ENCODE results near the gene VSX1.

Gene VSX1

DNA sequence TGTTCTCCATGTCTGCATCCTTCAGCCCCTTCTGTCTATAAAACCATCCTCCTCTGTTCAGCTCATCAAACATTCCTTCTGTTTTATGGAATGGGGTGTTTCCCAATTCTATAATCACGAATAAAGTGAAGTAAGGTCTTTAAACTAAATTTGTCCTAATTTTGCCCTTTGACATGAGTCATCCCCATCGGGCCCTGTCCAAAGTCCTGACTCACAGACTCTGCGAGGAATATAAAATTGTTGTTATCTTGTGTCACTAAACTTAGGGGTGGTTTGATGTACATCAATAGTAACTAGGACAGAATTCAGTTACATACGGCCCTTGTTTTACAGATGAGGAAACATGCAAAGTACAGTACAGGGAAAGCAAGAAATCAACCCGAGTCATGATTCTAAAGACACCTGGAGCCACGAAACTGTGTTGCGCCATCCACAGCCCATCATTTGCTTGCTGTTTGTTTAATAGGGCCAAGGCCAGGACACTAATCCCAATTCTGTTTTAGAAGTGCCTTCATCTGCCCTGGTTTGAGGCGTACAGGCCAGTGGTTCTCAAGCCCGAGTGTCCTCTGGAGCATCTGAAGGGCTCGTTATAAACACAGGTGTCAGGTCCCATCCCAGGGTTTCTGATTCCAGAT, 26.8 kb downstream of the VSX1 start:
- no peaks in the 10 kb centered on the region for H3K27me3 Mint-ChIP-seq
- H3K4me3 Mint-ChIP-seq = no peak overlapping the region
- H3K9me3 Mint-ChIP-seq = no peaks in the 10 kb centered on the region
- peaks cover 73% of the 10 kb centered on the region for H3K4me1 Mint-ChIP-seq (ENCODE audit: low read depth)
- DNase-seq = no peak
- H3K27ac Mint-ChIP-seq = no peak overlapping the region
- H3K36me3 Mint-ChIP-seq (ENCODE audit: low read depth) = peaks cover 9% of the 10 kb centered on the region

DNA sequence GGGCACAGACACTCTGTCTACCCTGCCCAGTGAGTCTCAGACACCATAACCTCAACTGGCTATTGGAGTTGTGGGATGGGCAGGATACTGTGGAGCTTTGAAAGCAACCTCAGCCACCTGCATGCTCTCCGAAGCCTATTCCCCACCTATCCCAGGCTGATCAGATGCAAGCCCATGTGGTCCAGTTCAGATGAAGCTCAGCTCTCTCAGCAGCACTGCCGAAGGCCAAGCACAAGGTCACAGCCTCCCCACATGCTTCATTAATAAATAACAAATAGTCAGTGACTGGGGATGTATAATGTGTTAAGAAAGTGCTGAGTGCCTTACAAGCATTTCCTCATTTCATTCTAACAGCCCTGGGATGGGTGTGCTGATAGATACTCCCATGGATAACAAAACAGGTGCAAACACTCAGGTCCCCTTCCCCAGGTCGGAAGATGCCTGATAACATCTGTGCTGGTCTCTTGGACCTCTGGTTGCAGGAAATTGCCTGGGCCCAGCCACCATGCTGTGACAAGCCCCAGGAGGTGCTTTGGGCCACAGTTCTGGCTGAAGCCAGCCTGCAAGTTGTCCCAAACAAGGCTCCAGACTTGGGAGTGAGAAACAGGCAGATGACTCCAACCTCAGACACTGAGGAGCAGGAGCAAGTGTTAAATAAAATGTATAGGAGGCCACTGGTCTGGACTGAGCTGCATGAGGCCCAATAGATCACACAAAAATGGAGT, 27.7 kb downstream of the VSX1 start:
- no peaks in the 10 kb centered on the region for H3K27me3 Mint-ChIP-seq
- peaks cover 76% of the 10 kb centered on the region for H3K4me1 Mint-ChIP-seq (ENCODE audit: low read depth)
- no peaks in the 10 kb centered on the region for H3K9me3 Mint-ChIP-seq
- no peak for DNase-seq
- H3K36me3 Mint-ChIP-seq (ENCODE audit: low read depth) = peaks cover 9% of the 10 kb centered on the region
- H3K4me3 Mint-ChIP-seq = no peak overlapping the region
- no peak overlapping the region for H3K27ac Mint-ChIP-seq

GRCh38 chr20:25053255-25054031, 28.5 kb downstream of the VSX1 start:
- Mint-ChIP-seq H3K27ac (no peak overlapping the region), H3K9me3 (no peaks in the 10 kb centered on the region), H3K36me3 (ENCODE audit: low read depth) (peaks cover 9% of the 10 kb centered on the region), H3K27me3 (no peaks in the 10 kb centered on the region), H3K4me1 (ENCODE audit: low read depth) (peaks cover 68% of the 10 kb centered on the region), H3K4me3 (no peak overlapping the region)
- DNase-seq = peak; percentile 1

DNA sequence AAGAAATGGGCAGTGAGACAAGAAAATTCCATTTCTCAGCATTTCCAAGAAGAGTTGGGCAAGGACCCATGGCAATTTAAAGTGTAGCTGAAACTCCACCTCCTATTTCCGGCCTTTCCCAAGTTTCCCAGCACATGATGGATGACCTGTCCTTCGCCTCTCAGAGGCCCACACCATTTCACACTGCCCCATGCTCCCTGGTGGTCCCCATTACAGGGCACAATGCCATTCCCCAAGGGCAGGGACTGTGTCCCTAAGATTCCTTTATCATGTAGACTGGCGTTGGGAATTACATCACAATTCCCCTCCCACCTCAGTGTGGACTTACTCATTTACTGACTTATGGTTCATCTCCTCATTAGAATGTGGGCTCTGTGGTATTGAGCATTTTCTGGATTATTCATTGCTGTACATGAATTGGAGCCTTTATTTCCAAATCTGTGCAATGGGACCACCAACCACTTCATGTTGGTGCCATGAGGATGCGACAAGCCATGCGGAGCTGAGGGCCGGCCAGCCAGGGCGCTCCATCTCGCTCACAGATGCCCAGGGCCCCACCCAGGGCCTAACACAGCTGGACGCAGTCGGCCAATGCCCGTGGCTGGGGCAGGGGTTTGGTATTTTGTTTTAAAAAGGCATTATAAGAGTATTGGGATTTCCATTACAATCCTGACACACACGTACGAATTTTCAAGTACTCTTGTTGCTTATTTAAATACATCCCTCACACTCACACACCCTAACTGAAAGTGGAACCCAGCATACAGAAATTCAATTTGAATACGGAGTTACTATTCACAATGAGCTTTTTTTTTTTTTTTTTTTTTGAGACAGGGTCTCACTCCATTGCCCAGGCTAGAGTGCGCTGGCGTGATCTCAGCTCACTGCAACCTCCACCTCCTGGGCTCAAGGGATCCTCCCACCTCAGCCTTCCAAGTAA, 29.4 kb downstream of the VSX1 start:
- no peaks in the 10 kb centered on the region for H3K9me3 Mint-ChIP-seq
- H3K36me3 Mint-ChIP-seq (ENCODE audit: low read depth) = peaks cover 13% of the 10 kb centered on the region
- DNase-seq = peak; percentile 22
- H3K27me3 Mint-ChIP-seq = no peaks in the 10 kb centered on the region
- peaks cover 67% of the 10 kb centered on the region for H3K4me1 Mint-ChIP-seq (ENCODE audit: low read depth)
- no peak overlapping the region for H3K4me3 Mint-ChIP-seq
- no peak overlapping the region for H3K27ac Mint-ChIP-seq

- peak; percentile 15 for DNase-seq
- Mint-ChIP-seq H3K27me3 (no peaks in the 10 kb centered on the region), H3K4me3 (no peak overlapping the region), H3K27ac (no peak overlapping the region), H3K36me3 (ENCODE audit: low read depth) (peaks cover 21% of the 10 kb centered on the region), H3K9me3 (no peaks in the 10 kb centered on the region), H3K4me1 (ENCODE audit: low read depth) (peaks cover 62% of the 10 kb centered on the region)
Observed at GRCh38 chr20:25051386-25052155, 30.4 kb downstream of the VSX1 start.

DNA sequence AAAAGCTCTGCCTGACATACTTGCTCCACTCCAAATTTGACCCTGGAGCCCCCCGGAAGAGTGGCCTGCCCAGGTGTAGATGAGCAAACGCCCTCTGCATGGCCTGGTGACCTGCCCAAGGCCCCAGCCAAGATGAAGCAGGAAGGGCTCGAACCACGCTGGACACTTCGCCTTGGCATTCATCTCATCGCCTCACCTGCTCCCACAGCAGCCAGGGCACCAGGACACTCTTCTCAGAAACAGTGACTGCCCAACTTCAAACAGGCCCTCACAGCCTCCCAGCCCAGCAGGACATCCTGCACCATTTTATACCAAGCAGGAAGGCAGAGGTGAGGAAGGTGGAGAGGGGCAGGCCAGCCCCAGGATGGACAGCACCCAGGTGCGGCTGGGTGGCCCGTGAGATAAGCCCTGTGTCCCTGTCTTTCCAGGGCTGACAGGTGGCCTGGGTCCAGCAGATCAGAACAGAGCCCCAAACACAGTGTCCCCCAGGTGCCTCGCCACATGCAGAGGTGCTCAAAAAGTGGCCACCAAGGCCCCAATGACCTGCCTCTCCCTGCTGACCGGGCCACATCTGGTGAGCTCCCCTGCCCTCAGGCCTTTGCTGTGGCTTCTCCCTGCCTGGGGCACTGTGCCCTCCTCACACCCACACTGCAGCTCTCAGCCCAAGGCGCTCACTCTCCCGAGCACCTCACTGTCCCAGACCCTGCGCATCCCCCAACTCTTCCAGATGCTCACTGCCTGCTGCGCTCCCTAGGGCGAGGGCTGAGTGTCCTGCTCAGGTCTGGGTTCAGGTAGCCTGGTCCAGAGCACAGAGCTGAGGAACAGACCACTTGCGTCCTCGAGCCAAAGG, 31.2 kb downstream of the VSX1 start:
- no peaks in the 10 kb centered on the region for H3K9me3 Mint-ChIP-seq
- peaks cover 26% of the 10 kb centered on the region for H3K36me3 Mint-ChIP-seq (ENCODE audit: low read depth)
- H3K27ac Mint-ChIP-seq = no peak overlapping the region
- H3K27me3 Mint-ChIP-seq = no peaks in the 10 kb centered on the region
- peaks cover 53% of the 10 kb centered on the region for H3K4me1 Mint-ChIP-seq (ENCODE audit: low read depth)
- no peak overlapping the region for H3K4me3 Mint-ChIP-seq
- DNase-seq = peak; percentile 27

DNA sequence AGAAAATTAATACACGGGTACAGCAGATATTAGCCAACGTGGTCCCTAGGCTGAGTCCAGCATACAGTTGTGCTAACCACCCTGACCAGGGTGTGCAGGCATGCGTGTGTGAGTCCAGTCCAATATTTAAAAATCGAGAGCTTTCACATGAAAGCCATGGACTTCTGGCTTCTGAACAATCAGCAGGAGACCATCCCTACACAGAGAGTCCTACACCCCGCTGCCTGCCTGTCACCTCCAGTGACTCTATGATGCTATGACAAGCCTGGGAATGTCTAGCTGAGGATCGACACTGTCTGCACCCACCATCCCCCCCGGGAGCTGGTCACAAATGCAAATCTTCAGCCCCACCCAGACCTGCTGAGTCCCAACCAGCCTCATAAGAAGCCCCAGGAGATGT, 31.9 kb downstream of the VSX1 start:
- Mint-ChIP-seq H3K9me3 (no peaks in the 10 kb centered on the region), H3K27ac (no peak overlapping the region), H3K4me3 (no peak overlapping the region), H3K36me3 (ENCODE audit: low read depth) (peaks cover 21% of the 10 kb centered on the region), H3K27me3 (no peaks in the 10 kb centered on the region), H3K4me1 (ENCODE audit: low read depth) (peaks cover 47% of the 10 kb centered on the region)
- DNase-seq = peak; percentile 19

DNA sequence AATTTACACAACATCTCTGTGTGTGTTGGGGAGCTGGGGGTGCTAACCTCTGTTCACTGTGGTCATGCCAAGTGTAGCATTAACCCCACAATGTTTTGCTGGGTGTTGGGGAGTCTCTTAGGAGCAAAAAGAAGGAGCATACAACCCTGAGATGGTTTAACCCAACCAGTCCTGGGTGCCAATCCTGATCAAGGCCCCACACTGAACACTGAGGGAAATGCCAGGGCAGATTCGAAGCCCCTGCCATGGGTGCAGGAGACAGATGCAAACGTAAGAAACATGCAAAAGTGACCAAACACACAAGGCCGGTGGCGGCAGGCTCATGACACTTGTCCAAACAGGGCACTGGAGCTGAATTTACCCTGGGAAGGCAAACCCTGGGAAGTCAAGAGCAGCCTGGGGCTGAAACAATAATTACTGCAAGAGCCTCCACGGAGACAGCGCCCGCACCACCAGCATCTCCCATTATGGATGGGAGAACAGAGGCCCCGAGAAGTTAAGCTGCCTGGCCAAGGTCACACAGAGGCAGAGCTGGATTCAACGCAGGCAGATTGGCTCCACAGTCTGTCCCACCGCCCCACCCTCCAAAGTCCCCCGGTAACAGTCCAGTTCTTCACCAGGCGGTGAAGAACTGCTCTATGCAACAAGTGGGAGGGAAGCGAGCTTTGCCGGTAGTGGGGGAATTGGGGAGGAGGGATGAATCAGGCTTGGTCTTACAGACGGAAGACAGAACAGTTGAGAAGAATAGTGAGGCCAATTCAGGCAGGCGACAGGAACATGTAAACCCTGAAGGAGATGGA, 32.5 kb downstream of the VSX1 start:
- Mint-ChIP-seq H3K27me3 (no peaks in the 10 kb centered on the region), H3K27ac (peak overlapping the region; percentile 23), H3K36me3 (ENCODE audit: low read depth) (peaks cover 19% of the 10 kb centered on the region), H3K4me3 (no peak overlapping the region), H3K4me1 (ENCODE audit: low read depth) (peaks cover 41% of the 10 kb centered on the region), H3K9me3 (no peaks in the 10 kb centered on the region)
- peak; percentile 17 for DNase-seq

- H3K27me3 Mint-ChIP-seq = no peaks in the 10 kb centered on the region
- H3K27ac Mint-ChIP-seq = peak overlapping the region; percentile 23
- DNase-seq = no peak
- peaks cover 37% of the 10 kb centered on the region for H3K4me1 Mint-ChIP-seq (ENCODE audit: low read depth)
- H3K36me3 Mint-ChIP-seq (ENCODE audit: low read depth) = peaks cover 19% of the 10 kb centered on the region
- H3K9me3 Mint-ChIP-seq = no peaks in the 10 kb centered on the region
- no peak overlapping the region for H3K4me3 Mint-ChIP-seq
Observed at GRCh38 chr20:25048519-25048952, 33.4 kb downstream of the VSX1 start.

- Mint-ChIP-seq H3K4me3 (no peak overlapping the region), H3K27me3 (no peaks in the 10 kb centered on the region), H3K36me3 (ENCODE audit: low read depth) (peaks cover 19% of the 10 kb centered on the region), H3K4me1 (ENCODE audit: low read depth) (peaks cover 37% of the 10 kb centered on the region), H3K27ac (no peak overlapping the region), H3K9me3 (no peaks in the 10 kb centered on the region)
- DNase-seq = no peak
Observed at GRCh38 chr20:25047766-25048165, 34.2 kb downstream of the VSX1 start.

DNA sequence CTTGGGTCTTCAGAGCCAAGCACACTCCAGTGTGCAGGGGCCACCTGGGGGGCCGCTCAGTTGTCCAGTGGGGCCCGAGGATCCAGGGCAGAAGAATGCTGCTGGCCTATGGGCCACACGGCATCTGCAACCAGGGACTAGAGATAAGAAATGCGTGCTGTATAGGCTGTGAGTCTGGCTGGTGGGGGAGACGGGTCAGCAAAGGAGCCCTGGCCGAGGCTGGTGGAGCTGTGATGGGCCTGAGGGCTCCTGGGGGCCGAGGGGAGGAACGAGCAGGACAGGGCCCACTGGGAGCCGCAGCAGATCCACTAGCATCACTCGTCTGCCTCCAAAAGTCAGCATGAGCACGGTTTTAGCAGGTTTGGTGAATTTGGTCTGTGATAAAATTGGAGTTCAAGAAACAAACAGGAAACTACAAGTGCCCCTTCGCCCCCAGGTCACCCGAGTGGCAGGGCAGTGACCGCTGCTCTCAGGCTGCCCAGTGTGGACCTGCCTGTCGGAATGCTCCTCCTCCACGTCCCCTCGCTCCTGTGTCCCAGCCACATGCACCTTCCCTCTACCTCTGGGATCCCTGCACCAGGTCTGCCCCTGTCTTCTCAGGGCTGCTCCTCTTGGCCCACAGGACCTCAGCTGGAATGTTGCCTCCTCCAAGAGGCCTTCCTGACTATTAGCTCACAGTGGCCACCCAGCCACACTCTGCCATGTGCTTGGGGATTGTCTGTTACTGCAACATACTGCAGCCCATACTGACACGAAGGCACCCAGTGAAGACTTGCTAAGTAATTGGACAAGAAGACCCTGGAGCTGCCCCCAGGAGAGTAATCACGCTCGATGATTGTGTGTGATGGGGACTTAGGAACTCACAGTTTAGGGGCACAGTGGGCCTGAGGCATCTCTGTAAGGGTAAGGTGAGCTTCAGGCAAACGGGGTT, 34.9 kb downstream of the VSX1 start:
- peaks cover 19% of the 10 kb centered on the region for H3K36me3 Mint-ChIP-seq (ENCODE audit: low read depth)
- H3K4me3 Mint-ChIP-seq = no peak overlapping the region
- peak overlapping the region; percentile 55 for H3K27ac Mint-ChIP-seq
- H3K27me3 Mint-ChIP-seq = no peaks in the 10 kb centered on the region
- no peaks in the 10 kb centered on the region for H3K9me3 Mint-ChIP-seq
- peaks cover 37% of the 10 kb centered on the region for H3K4me1 Mint-ChIP-seq (ENCODE audit: low read depth)
- DNase-seq = no peak
